GDM1 (cell line): ENCODE results near the gene KRTAP12-3.
"Not testable (repeated sequence)": the region's sequence is repeated elsewhere in the genome, so short reads cannot be mapped to it uniquely, and the experiment has no call there.

Experiments
- DNase-seq: peaks from one replicate; lab custom pipeline; 2025; lab: John Stamatoyannopoulos, UW

The KRTAP12-3 gene

GRCh38 chr21:44685050-44685449 lies 27.3 kb downstream of the KRTAP12-3 start:
- not testable (repeated sequence) for DNase-seq

GRCh38 chr21:44686000-44686781 lies 28.5 kb downstream of the KRTAP12-3 start:
- no peak for DNase-seq

- no peak for DNase-seq
Observed at GRCh38 chr21:44686843-44687561, 29.3 kb downstream of the KRTAP12-3 start.

- no peak for DNase-seq
Observed at GRCh38 chr21:44687671-44688070, 29.9 kb downstream of the KRTAP12-3 start.

GRCh38 chr21:44689740-44690139 lies 32.0 kb downstream of the KRTAP12-3 start:
- DNase-seq, result not testable (repeated sequence)

DNA sequence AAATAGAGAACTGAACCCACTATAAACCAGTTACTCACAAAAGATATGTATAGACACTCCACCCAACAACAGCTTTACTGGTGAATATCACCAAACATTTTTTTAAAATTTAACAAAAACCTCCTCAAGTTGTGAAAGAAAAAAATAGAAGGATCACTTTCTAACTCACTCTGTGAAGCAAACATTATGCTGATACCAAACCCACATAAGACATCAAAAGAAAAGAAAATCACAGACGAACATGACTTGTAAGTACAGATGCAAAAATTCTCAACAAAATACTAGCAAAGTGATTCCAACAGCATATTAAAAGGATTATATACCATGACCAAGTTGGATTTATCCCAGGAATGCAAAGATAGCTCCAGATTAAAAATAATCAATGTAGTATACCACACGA lies 34.0 kb downstream of the KRTAP12-3 start:
- no peak for DNase-seq

- DNase-seq, result no peak
Observed at GRCh38 chr21:44692798-44693512, 35.2 kb downstream of the KRTAP12-3 start.

DNA sequence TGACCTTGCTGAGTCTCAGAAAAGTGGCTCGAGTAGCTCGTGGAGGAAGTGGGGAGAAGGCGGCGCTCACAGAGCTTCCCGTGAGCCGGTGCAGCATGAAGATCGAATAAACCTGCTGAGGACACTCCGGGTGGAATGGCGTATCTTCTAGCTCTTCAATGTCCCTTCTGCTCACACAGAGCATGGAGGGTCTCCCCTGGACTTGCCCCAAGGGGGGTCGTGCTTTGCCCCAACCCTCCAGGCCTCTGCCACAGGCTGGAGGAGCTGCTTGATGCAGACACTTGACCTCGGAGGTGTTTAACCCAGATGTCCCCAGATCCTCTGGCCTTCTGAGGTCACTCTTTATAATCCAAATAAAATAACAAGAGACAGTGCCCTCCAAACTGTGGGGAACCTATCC lies 37.0 kb downstream of the KRTAP12-3 start:
- DNase-seq, result no peak

DNA sequence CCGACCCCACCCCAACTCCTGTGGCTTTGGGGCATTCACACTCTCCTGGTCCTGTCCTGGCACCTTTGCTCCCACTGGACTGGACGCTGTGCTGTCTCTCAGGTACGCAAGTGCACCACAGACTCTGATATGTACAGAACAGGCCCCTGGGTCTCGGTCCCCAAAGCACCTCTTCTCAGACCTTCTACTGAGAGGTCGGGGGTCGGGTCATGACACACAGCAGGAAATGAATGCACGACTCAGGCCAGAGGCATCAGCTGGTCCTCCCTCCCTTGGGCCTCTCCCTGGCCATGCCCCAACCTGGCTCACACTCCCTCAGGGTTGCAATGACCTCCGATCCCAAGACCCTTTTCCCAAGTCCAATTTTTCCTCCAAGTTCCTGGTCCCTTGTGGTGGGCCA lies 37.5 kb downstream of the KRTAP12-3 start:
- DNase-seq, result no peak

DNA sequence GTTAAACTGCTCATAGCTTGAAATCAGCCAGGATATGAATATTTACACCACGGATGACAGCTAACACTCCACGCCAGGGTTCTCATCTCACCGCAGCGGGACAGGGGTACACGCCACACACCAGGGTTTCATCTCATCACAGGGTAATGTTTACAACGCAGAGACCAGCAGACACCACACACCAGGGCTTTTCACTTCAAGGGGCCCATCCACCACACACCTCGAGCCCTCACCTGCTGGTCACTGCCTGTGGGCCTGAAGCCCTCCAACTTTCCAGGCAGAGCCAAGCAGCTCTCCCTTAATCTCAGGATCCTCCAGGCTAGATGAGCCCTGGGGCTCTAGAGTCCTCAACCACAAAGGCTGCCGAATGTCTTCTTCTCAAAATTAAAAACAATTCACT lies 37.9 kb downstream of the KRTAP12-3 start:
- no peak for DNase-seq

DNA sequence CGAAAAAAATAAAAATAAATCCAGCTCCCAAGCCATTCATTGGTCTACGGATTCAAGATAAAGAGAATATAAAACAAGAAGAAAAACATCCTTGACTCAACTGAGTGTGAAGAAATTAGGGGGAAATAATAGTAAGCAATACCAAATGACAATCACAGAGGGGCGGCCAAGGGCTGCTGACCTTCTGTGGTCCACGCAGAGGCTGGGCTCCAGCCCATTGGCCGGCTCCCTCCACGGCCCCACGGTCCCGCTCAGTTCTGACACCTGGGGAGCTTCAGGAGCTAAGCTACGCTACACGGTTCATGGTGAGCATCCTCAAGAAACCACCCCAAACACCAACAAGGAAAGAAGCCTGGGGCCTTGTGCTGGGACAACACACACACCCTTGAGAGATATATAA lies 38.8 kb downstream of the KRTAP12-3 start:
- DNase-seq, result no peak

DNA sequence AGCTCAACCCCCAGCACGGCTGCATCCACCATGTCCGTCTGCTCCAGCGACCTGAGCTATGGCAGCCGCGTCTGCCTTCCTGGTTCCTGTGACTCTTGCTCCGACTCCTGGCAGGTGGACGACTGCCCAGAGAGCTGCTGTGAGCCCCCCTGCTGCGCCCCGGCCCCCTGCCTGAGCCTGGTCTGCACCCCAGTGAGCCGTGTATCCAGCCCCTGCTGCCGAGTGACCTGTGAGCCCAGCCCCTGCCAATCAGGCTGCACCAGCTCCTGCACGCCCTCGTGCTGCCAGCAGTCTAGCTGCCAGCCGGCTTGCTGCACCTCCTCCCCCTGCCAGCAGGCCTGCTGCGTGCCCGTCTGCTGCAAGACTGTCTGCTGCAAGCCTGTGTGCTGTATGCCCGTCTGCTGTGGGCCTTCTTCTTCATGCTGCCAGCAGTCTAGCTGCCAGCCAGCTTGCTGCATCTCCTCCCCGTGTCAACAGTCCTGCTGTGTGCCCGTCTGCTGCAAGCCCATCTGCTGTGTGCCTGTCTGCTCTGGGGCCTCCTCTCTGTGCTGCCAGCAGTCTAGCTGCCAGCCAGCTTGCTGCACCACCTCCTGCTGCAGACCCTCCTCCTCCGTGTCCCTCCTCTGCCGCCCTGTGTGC lies 39.6 kb downstream of the KRTAP12-3 start, which contains the start of gene KRTAP10-12:
Gene KRTAP10-12, plus strand, starts transcription at position 1 of the 639 bp plus-strand sequence. Its CDS starts 30 bp downstream, at position 31.
- not testable (repeated sequence) for DNase-seq

- no peak for DNase-seq
Observed at GRCh38 chr21:44697811-44698734, 40.3 kb downstream of the KRTAP12-3 start.

DNA sequence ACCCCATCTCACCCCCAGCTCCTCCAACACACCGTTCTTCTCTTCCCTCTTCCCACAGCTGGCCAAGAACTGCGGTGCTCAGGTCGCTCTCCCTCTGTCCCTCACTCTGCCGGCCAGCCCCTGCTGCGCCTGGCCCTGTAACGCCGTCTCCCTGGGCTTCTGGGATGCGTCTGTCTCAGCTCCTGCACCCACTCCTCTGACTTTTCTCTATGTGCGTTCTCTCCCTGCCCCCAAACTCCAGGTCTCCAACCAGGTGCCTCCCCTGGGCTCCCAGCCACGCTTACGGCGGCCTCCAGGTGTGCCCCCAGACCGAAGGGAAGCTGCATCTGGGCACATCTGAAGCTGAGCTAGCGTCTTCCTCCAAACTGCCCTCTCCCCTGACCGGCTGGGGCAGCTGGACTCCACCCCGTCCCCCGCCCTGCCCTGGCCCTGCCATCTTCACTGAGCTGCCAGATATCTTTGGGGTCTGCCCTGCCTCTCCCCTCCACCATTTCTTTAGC lies 41.8 kb downstream of the KRTAP12-3 start:
- DNase-seq, result no peak

GRCh38 chr21:44700101-44701022 lies 42.6 kb downstream of the KRTAP12-3 start:
- DNase-seq, result no peak

- no peak for DNase-seq
Observed at GRCh38 chr21:44701023-44701400, 43.3 kb downstream of the KRTAP12-3 start.

GRCh38 chr21:44701541-44701940 lies 43.8 kb downstream of the KRTAP12-3 start:
- no peak for DNase-seq

DNA sequence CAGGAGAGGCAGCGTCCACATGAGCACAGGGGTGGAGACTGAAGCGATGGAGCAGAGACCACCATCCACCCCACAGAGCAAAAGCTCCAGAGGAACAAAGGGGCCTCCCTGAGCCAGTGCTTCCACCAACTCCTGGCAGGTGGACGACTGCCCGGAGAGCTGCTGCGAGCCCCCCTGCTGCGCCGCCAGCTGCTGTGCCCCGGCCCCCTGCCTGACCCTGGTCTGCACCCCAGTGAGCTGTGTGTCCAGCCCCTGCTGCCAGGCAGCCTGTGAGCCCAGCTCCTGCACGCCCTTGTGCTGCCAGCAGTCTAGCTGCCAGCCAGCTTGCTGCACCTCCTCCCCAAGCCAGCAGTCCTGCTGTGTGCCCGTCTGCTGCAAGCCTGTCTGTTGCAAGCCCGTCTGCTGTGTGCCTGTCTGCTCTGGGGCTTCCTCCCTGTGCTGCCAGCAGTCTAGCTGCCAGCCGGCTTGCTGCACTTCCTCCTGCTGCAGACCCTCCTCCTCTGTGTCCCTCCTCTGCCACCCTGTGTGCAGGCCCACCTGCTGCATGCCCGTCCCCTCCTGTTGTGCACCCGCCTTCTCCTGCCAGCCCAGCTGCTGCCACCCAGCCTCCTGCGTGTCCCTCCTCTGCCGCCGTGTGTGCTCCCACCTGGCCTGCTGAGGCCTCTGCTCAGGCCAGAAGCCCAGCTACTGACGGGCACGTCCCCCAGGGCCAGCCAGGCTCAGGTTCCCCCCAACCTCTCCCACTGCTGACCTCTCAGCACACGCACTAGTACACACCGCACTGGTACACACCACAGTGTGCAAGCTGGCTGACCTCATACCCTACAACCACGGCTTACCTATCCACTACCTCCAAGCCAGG lies 44.6 kb downstream of the KRTAP12-3 start:
- no peak for DNase-seq
